Activated CD4-positive, CD25-positive, alpha-beta regulatory T cell treated with anti-CD3 and anti-CD28 coated beads, Interleukin-2, amount 50 U/mL, for 72 hours (primary cell): ENCODE data around the gene ITCH.

ENCODE experiments used
- DNase-seq: peaks from one replicate; pipeline ENCODE4 v3.0.0; 2021

The ITCH gene

DNA sequence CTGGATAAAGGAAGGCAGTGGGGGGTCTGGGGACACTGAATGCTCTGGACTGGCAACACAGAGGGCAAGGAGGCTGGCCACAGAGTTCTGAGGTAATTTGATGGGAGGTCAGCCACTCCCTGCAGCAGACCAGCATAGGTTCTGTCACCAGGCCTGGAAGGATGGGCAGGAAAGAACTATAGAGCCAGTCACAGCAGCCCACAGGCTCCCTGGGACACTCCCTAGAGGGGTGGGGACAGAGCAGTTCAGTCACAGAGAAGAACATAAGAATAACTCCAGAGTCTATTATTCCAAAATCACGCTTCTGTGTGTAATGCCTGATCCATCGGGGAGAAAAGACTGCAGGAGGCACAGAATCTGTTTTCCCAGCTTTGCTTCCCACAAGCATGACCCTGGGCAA, 172.8 kb downstream of the ITCH start:
- no peak for DNase-seq

DNA sequence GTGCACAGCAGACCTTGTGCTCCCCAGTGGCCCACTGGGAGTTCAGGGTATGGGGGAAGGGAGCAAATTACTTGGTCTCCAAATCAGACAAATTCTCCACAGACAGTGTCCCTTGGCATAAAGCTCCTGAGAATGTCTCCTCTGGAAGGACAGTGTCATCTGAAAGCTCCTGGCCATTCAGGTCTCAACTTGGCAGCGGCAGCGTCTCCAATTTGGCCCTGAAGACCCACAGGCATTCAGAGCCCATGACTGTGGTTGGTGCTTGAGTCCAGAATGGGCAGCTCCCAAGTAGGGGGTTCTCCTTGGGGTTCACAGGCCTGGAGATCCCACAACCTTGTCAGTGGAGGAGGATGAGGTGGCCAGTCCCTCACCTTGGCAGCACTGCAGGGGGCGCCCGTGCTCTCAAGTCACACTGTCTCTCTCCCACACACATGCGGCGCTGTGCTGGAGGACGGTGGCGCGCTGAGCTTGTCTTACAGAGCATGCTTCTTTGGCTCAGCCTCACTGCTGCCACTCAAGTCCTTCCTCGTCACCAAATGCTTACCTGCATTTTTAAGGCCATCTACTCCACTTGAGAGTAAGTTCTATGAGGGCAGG, 173.8 kb downstream of the ITCH start:
- DNase-seq: no peak

DNA sequence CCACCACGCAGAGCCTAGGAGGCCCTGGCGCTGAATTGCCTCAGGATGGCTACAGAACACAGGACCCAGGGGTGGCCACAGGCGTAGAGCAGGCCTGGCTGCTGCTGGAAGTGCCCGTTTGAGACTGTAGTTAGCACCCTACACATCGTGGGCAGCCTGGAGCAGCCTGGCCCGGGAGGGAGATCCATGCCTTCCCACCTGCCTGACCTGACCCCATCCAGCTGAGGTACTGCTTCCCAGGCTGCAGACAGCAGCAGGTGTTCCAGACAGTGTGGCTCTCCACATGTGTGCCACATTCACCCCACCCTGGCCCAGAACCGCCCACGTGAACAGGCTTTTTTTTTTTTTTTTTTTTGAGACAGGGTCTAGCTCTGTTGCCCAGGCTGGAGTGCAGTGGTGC, 174.6 kb downstream of the ITCH start:
- no peak for DNase-seq

DNA sequence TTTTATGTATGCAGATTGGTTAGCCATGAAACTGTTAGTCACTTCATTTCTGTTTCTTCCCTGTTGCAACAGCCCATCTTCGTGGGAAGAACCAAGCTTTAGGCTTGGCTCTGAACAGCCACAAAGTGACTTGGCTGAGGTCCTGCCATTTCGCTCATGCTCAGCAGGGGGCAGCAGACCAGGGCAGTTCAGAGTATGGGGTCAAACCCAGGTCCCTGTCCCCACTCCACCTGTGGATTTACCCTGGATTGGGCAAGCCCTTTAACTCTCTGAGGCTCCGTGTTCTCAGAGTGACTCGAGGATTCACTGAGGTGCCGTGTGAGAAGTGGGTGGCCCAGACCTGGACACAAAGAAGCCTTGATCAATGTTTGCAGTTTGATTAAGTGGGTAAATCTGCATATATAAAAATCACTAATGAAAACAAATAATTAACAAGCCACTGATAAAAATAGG, 175.6 kb downstream of the ITCH start:
- peak; percentile 61 for DNase-seq

DNA sequence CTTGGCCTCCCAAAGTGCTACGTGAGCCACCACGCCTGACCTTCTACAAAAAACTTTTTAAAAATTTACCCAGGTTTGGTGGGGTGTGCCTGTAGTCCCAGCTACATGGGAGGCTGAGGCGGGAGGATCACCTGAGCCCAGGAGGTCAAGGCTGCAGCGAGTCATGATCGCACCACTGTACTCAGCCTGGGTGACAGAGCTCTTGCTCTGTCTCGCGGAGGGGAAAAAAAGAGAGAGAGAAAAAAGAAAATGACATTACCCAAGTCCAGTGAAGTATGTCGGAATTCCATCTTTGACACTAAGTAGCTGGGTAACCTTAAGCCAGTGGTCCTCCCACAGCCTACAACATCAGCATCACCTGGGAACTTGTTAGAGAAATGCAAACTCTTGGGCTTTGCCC, 176.7 kb downstream of the ITCH start:
- DNase-seq: no peak

DNA sequence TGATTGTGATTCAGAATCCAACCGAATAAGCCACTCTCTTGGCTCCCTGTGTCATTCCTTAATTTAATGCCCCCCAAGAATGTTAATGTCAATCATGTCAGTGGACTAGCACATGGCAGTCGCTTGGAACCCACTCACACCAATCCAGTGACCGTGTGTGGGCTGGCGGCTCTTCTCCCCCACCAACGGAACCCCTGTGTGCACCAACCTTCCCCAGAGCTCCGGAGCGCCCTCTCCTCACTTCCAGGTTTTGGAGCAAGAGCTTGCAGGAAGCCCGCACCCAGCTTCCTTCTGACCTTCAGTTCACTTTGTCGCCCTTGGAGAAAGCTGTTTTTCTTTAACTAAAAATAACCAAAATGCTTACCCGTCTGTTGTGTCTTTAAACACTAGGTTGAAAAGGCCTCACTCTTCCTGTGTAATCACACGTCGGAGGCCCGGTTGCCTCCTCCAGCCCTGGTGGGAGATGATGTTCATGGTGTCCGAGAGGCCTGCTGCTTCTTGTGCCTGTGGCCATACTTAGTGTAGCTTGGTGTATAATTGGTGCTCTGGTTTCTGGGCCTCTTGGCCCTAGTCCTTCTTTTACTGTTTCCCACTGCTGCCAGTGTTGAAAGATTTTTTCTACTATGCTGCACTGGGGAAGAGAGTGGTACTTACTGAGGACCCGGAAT, 177.7 kb downstream of the ITCH start:
- DNase-seq: no peak

DNA sequence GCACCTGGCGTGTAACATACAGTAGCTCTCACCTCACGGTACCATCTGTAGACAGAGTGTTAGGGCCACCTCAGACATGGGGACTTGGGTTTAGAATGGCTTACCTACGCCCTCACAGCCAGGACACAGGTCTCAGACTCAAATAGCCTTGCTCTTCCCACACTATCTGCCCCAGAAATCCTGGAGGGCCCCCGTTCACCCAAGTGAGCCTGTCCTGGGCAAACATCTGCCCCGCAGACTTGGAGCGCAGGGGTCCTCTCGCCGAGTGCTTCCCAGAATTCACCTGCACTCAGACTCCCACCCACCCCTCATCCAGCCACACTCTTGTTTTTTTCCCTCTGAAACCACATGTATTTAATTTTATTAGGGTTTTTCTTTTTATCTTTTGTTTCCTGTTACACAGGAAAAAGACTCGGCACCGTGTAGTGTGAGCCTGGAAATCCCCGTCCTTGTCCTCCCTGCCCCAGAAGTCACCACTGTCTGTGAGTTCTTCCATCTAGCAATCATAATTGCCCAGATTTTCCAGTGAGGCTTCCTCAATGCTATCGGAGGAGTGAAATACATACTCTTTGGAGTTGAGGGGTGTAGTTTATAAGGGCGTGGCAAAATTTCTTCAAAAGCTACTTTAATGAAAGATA, 178.3 kb downstream of the ITCH start:
- no peak for DNase-seq

DNA sequence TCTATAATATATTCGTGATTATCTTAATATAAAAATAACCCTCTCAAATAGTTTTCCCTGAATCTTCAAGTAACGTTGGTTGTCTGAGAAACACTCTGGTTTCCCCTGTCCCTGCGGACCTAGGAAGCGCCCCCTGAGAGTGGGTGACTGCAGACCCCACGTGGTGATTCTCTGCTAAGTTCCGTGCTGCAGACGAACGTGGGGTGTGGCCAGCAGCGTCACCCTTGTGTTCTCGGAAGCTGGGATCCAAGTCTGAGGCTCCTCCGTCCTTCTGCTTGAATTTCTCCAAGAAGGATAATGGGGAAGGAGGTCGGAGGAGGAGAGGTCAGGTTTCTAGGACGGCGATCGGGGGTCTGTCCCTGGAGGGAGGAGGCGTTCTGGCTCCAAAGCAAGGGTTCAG, 178.8 kb downstream of the ITCH start:
- DNase-seq: no peak

DNA sequence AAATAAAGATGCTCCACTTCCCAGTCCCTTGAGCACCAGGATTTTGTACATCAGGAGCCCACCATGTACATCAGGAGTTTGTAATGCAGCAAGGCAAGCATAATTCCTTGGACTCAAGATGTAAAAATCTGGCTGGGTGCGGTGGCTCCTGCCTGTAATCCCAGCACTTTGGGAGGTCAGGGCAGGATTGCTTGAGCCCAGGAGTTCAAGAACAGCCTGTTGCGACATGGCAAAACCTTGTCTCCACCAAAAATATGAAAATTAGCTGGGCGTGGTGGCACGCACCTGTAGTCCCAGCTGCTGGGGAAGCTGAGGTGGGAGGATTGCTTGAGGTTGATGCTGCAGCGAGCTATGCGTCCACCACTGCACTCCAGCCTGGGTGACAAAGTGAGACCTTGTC, 179.4 kb downstream of the ITCH start:
- no peak for DNase-seq

DNA sequence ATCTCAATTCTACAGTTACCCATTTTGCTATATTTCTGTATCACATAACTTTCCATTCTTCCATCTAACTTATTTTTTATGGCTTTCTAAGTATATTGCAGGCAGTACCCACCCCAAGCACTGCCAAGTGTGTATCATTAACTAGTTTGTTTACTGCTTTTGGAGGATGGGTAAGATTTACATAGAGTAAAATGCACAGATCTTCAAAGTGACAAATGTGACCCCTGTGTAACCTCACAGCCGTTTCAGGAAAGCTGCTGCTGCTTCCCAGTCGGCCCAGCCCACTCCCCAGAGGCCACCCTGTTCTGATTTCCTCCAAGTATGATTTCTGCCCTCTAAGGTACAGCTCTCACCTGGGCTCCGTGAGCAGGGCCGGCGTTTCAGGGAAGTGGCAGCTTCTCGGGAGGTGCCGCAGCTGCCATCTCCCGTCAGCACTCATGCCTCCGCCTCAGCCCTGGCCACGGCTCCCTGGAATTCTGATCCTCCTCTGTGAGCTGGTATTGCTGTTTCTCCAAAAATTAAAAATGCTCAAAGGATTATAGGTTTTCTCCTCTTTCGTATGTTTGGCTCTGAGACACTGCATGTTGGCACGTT, 180.5 kb downstream of the ITCH start:
- DNase-seq: no peak

DNA sequence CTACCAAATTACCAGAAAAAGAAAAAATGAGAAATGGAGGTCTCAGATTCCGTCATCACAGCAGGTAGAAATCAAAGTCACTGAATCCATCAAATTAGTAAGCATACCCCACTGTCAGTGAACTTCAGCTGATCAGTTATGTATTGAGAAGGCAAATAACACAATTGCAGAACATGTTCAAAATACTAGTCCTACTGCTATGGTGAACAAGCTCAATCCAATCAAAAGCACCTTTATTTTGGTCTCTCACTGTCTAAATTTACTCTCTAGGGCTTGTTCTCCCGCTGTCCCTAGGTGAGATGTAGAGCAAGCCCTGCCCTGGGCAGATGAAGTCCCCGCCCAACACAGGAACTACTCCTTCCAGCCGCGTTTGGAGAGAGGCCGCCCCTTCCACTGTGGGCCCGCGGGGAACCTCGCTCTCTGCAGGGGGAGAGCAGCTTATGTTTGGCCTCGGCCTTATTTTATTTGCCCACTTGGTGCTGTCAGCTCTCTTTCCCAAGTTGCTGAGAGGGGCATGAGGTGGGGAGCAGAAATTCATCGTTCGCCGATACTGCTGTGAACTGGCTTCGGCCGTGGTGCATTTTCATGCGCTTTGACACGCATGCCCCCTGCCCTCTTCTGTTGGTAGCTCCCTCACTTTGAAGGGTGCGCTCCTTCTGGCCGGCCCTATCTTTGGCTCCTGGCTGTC, 181.2 kb downstream of the ITCH start:
- DNase-seq: no peak

DNA sequence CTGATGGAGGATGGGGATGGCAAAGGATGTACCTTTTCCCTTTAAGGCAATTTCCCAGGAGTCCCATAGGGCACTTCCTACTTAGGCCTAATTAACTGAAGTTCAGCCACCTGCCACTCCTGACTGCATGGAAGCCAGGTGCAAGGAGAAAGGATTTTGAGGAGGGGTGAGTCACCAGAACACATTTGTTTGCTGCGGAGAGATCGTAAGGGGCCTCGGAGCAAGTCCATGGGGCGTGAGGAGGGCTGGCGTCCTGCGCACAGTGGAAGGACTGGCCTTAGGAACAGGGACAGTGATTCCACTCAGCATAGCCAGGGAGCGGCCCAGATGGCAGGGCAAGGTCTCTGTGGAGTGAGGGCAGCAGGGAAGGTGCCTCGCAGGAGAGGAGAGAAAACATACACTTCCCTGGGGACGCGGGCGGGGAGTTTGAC, 183.7 kb downstream of the ITCH start:
- no peak for DNase-seq

DNA sequence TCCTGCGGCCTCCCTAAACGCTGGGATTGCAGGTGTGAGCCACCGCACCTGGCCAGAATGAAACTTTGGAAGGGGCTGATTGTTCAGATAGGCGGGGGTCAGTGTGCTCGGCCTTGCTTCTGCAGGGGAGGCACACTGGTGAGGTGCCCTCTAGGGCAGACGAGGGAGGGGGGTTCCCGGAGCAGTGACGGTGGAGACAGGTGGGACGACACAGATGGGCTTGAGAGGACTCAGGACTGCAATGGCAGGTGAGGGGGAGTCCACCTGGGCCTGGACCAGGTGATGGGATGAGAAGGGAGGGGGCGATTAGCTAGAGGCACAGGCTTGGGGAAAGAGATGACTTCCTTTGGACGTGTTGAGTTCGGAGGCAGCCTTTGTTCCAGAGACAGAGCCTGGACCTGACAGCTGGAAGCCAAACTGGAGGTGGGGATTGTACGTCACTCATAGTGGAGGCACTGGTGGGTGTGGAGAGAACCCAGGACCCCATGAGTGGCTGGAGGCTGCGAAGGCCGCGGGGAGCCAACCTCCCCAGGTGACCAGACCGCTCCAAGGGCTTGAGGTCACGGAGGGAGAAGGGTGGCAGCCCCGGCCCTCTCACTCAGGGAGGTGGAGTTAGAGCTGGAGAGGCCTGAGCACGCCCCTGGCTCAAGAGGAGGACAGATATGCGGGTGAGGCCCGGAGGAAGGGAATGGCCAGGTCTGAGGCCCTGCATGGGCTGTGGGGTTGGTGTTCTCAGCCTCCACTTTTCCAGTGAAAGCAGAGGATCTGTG, 185.0 kb downstream of the ITCH start:
- no peak for DNase-seq

DNA sequence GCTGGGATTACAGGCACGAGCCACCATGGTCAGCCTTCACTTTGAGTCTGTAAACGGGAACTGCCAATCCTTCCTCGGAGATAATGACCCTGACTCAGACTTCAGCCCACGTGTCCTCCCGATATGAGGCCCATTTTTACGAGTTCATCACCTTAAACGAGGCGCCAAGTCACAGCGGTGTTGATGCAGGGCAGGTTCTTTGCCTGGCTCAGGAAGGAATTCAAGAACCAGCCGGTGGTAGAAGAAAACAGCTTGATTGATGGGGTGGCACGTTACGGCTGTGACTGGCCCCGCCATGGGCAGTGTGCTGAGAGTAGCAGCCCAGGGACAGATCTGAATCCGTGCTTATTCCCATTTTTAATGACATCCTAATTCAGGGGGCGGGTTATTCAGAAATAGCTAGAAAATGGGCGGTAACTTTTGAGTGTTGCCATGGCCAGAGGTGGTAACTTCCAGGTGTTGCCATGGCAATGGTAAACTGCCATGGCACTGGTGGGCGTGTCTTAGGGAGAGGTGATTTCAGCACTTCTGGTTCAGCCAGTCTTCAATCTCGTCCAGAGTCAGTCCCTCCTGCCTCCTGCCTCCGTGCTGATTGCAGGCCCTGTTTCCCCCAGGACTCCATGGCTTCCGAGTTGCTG, 186.3 kb downstream of the ITCH start:
- no peak for DNase-seq

DNA sequence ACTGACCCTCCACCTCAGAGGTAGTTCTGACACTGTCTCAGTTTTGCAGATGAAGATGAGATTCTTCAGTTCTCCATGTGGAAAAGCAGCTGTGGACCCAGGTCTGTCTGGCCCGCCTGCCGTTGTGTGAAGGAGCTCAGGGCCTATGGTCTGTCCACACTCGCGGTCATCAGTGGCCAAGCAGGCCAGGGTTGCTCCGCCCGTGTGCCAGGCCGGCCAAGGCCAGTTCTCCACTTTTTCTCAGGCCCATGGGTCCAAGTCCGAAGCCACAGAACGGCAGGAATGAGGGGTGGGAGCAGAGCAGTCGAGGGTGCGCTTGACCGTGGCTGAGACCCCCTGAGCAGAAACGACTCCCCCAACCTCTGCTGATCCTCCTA, 186.8 kb downstream of the ITCH start:
- DNase-seq: no peak

DNA sequence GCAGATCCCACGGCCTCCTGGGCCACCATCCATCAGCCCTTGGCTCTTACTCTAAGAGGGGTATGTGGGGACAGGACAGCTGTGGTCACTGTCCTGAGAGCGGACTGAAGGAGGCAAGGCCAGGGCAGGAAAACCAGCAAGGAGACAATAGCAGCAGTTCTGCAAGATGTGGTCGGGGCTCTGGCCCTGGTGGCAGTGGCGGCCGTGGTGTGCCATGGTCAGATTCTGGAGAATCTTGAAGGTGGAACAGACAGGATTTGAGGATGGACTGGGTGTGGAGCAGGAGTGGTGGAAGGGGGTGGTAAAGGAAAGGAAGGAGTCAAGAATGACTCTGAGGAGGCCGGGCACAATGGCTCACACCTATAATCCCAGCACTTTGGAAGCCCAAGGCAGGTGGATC, 189.5 kb downstream of the ITCH start:
- no peak for DNase-seq

DNA sequence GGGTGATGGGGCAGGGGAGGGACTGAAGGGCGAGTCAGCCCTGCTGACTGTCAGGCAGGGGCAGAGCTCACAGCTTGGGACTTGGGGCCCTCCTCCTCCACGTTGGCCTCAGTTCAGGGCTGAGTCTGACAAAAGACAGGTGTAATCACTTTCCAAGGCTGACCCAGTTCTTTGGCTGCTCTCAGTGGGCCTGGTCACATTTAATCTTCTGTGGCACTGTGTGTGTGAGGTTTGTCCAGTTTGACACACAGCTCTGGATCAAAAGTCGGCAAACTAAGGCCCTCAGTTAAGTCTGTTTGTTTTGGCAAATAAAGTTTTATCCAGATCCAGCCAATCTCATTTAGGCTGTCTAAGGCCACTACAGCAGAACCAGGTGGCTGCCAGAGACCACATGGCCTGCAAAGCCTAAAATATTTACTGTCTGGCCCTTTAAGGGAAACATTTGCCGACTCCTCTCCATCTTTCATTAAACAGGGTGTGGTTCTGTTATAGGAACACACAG, 190.3 kb downstream of the ITCH start:
- DNase-seq: no peak

DNA sequence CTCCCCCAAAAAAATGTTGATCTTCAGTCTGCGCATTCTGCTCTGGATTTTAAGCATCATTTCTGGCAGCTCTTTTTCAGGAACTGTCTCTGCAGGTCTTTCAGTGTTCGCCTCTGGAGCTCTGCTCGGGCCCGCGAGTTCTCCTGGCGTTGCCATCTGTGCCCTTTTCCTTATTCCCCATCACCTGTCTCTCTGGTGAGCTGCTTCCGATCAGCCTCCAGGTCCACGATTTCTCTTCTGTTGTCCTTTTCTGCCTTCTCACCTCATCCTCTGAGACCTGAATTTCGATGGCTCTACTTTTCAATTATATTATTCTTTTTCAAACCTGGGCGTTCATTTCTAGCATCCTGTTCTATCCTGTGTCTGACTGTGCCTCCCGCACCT, 194.9 kb downstream of the ITCH start:
- no peak for DNase-seq

DNA sequence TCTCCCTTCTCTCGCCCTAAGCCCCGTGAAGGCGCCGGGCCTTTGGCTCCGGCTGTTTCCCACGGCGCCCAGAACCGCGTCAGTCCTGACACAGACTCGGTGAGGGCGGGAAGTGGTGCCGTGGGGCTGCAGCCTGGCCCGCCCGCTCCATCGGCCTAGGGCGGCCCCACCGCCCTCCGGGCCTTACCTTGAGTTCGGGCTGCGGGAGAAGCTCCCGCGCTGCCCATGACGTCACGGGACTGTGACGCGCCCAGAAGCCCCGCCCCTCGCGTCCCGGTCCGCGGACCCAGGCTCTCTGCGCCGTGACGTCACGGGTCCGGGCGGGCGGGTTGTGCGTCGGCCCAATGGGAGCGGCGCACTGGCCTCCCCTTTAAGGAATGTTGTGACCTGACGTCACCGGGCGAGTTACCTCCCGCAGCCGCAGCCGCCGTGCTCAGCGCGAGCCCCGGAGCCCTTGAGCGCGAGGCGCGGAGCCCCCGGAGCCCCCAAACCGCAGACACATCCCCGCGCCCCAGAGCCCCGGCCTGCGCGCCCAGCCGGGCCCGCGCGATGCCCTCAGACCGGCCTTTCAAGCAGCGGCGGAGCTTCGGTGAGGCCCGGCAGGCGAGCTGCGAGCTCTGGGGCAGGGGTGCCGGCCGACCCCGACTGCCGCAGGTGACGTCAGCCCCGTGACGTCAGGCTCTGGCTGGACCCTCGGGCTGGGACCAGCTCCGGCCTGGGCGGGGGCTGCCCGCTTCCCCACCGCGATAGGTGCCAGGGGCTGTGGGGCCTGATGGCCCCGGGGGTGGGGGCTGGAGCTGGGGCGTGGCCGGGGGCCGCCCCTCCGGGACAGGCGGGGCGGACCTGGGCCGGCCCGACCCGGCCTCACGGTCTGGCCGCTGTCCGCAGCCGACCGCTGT, 195.5 kb downstream of the ITCH start, which contains the start of gene MAP1LC3A:
Gene MAP1LC3A (plus strand): TSS at position 399 of the 899 bp plus-strand sequence. CDS start 151 bp downstream, at position 550.
- DNase-seq: peak; percentile 92

DNA sequence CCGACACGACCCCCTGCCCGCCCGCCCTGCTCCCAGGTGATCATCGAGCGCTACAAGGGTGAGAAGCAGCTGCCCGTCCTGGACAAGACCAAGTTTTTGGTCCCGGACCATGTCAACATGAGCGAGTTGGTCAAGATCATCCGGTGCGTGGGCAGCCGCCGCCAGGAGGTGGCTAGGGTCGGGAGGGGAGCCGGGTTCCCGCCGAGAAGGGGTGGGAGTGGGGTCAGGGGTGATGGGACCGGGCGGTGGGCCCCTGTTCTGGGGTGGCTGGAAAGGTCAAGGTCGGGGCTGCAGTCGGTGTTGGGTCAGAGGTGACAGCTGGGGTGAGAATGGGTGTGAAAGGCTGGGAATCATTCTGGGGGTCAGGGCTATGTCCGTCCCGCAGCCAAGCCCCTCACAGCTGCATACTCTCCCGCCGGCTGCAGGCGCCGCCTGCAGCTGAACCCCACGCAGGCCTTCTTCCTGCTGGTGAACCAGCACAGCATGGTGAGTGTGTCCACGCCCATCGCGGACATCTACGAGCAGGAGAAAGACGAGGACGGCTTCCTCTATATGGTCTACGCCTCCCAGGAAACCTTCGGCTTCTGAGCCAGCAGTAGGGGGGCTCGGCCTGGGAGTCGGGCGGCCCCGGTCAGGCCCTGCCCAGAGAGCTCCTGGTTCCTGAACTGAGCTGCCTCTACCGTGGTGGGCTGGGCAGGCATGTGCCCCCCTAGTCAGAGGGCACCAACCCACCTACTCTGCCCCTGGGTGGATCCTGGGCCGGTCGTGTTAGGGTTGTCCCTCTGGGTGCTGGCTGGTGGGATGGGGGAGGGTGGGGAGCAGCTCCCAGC, 196.5 kb downstream of the ITCH start:
- DNase-seq: no peak
